ENCODE measurements around the gene MACROD2. TPM values are rescaled to one million over a fixed set of nuclear protein-coding genes. Genes with fewer than 3 reads are reported as not detected.

Gene MACROD2
- polyA plus RNA-seq, 1 donor (not counting 4 experiments of a cell fraction or from before 2014, with no cell fraction given), result 0.71 TPM

- H3K4me3 ChIP-seq (ENCODE audit: control insufficient read depth in 2 of 3, extremely low read depth in 1 of 3, insufficient read depth in 2 of 3, low read depth in 1 of 3, low read length in 3 of 3), result no peak overlapping the region
- DNase-seq (ENCODE audit: low read depth, low spot score) (no peak), FAIRE-seq (no peak)
- H3K27me3 ChIP-seq (ENCODE audit: control insufficient read depth, extremely low read depth, insufficient read depth, low read length), result no peaks in the 10 kb centered on the region
- dilution Hi-C loops (cut with MboI; ENCODE audit: extremely low pct_ligation_motif_present, low sequenced_read_pairs), result no loop called here
- no peak overlapping the region for H3K9ac ChIP-seq (ENCODE audit: control insufficient read depth, extremely low read depth, insufficient read depth, low read length)
- H3K36me3 ChIP-seq (ENCODE audit: control insufficient read depth in 2 of 2, extremely low read depth in 1 of 2, insufficient read depth in 2 of 2, low read length in 2 of 2), result no peaks in the 10 kb centered on the region
- no peak overlapping the region for H2AFZ ChIP-seq (ENCODE audit: control insufficient read depth, low read length)
- H3K27ac ChIP-seq (ENCODE audit: control insufficient read depth, insufficient read depth, low read length), result no peak overlapping the region
- no peak overlapping the region for H3K4me2 ChIP-seq (ENCODE audit: control insufficient read depth, extremely low read depth, insufficient read depth, low read depth, low read length)
- no peaks in the 10 kb centered on the region for H3K4me1 ChIP-seq (ENCODE audit: control insufficient read depth, extremely low read depth, insufficient read depth, low read length)
- no peaks in the 10 kb centered on the region for H3K9me3 ChIP-seq (ENCODE audit: control insufficient read depth, low read depth, low read length)
- H3K79me2 ChIP-seq (ENCODE audit: control insufficient read depth, insufficient read depth, low read length), result no peaks in the 10 kb centered on the region
- no peaks in the 10 kb centered on the region for H3K9me1 ChIP-seq (ENCODE audit: control insufficient read depth, extremely low read depth, insufficient read depth, low read length)
- H4K20me1 ChIP-seq (ENCODE audit: control insufficient read depth, extremely low read depth, insufficient read depth, low read length), result no peaks in the 10 kb centered on the region
- TF ChIP-seq EZH2 (IDR thresholded peaks at IDR 0.05; ENCODE audit: low read length), result no peak
- no peak for TF ChIP-seq CTCF (optimal IDR thresholded peaks at IDR 0.05 in 1 of 3, IDR thresholded peaks at IDR 0.05 in 1 of 3, conservative IDR thresholded peaks at IDR 0.05 in 1 of 3; ENCODE audit: extremely low read depth in 1 of 3, insufficient read depth in 2 of 3, low read length in 3 of 3)
These were observed 764.7 kb downstream of the MACROD2 start for GRCh38 chr20:14759979-14760378.

GRCh38 chr20:14761903-14762302 lies 766.6 kb downstream of the MACROD2 start:
- dilution Hi-C loops (cut with MboI; ENCODE audit: extremely low pct_ligation_motif_present, low sequenced_read_pairs), result no loop called here
- no peaks in the 10 kb centered on the region for H3K36me3 ChIP-seq (ENCODE audit: control insufficient read depth in 2 of 2, extremely low read depth in 1 of 2, insufficient read depth in 2 of 2, low read length in 2 of 2)
- H3K9me3 ChIP-seq (ENCODE audit: control insufficient read depth, low read depth, low read length), result no peaks in the 10 kb centered on the region
- H3K79me2 ChIP-seq (ENCODE audit: control insufficient read depth, insufficient read depth, low read length), result no peaks in the 10 kb centered on the region
- H4K20me1 ChIP-seq (ENCODE audit: control insufficient read depth, extremely low read depth, insufficient read depth, low read length), result no peaks in the 10 kb centered on the region
- H3K27ac ChIP-seq (ENCODE audit: control insufficient read depth, insufficient read depth, low read length), result no peak overlapping the region
- H2AFZ ChIP-seq (ENCODE audit: control insufficient read depth, low read length), result no peak overlapping the region
- no peak for FAIRE-seq
- H3K27me3 ChIP-seq (ENCODE audit: control insufficient read depth, extremely low read depth, insufficient read depth, low read length), result no peaks in the 10 kb centered on the region
- no peak overlapping the region for H3K9ac ChIP-seq (ENCODE audit: control insufficient read depth, extremely low read depth, insufficient read depth, low read length)
- TF ChIP-seq CTCF (optimal IDR thresholded peaks at IDR 0.05 in 1 of 3, IDR thresholded peaks at IDR 0.05 in 1 of 3, conservative IDR thresholded peaks at IDR 0.05 in 1 of 3; ENCODE audit: extremely low read depth in 1 of 3, insufficient read depth in 2 of 3, low read length in 3 of 3) (peak in 1 of 3 experiments; percentile 9), EZH2 (IDR thresholded peaks at IDR 0.05; ENCODE audit: low read length) (no peak)
- DNase-seq (ENCODE audit: low read depth, low spot score), result no peak
- H3K4me1 ChIP-seq (ENCODE audit: control insufficient read depth, extremely low read depth, insufficient read depth, low read length), result no peaks in the 10 kb centered on the region
- H3K9me1 ChIP-seq (ENCODE audit: control insufficient read depth, extremely low read depth, insufficient read depth, low read length), result no peaks in the 10 kb centered on the region
- no peak overlapping the region for H3K4me3 ChIP-seq (ENCODE audit: control insufficient read depth in 2 of 3, extremely low read depth in 1 of 3, insufficient read depth in 2 of 3, low read depth in 1 of 3, low read length in 3 of 3)
- no peak overlapping the region for H3K4me2 ChIP-seq (ENCODE audit: control insufficient read depth, extremely low read depth, insufficient read depth, low read depth, low read length)
